Activated gamma-delta T cell treated with anti-CD3 and anti-CD28 coated beads, Interleukin-2, amount 50 U/mL, for 16 hours (primary cell): ENCODE results near the gene PPL.
A peak's percentile ranks its signal among the peaks of the same experiment; 100 is the strongest.
"Not testable (repeated sequence)": the region's sequence is repeated elsewhere in the genome, so short reads cannot be mapped to it uniquely, and the experiment has no call there.

ENCODE experiments used
- DNase-seq: peaks from one replicate; pipeline ENCODE4 v3.0.0-alpha.2; 2020; ENCODE audit warnings: low read depth

Gene PPL

GRCh38 chr16:4958510-4959438 is 21.8 kb upstream of the PPL start:
- DNase-seq = no peak

GRCh38 chr16:4957720-4958509 is 21.0 kb upstream of the PPL start, which contains the start of gene SEC14L5:
TSS of gene SEC14L5 (plus strand) at chr16:4958330. CDS start at chr16:4959324, 994 bp downstream.
- DNase-seq = peak; percentile 76

- no peak for DNase-seq
Measured at GRCh38 chr16:4957420-4957719, 20.4 kb upstream of the PPL start.

- DNase-seq = no peak
Measured at GRCh38 chr16:4954714-4955113, 17.8 kb upstream of the PPL start.

- DNase-seq = not testable (repeated sequence)
Measured at GRCh38 chr16:4951583-4951982, 14.6 kb upstream of the PPL start.

GRCh38 chr16:4949986-4950385 is 13.0 kb upstream of the PPL start:
- DNase-seq = no peak

- DNase-seq = no peak
Measured at GRCh38 chr16:4948903-4949766, 12.2 kb upstream of the PPL start.

- DNase-seq = no peak
Measured at GRCh38 chr16:4947722-4948503, 11.0 kb upstream of the PPL start.

GRCh38 chr16:4946917-4947316 is 10.0 kb upstream of the PPL start:
- DNase-seq = no peak

- DNase-seq = no peak
Measured at GRCh38 chr16:4945560-4946502, 8.9 kb upstream of the PPL start.

- DNase-seq = no peak
Measured at GRCh38 chr16:4944333-4945281, 7.7 kb upstream of the PPL start.

GRCh38 chr16:4942481-4942880 is 5.5 kb upstream of the PPL start:
- DNase-seq = no peak

- no peak for DNase-seq
Measured at GRCh38 chr16:4940719-4941118, 3.8 kb upstream of the PPL start.

- DNase-seq = no peak
Measured at GRCh38 chr16:4938683-4939030, 1.7 kb upstream of the PPL start.

GRCh38 chr16:4937782-4938682 is 1.1 kb upstream of the PPL start:
- no peak for DNase-seq

GRCh38 chr16:4936181-4936990 is 562 bp downstream of the PPL start:
- no peak for DNase-seq

- DNase-seq = no peak
Measured at GRCh38 chr16:4935241-4935855, 1.6 kb downstream of the PPL start.
